GM21529 (cell line): ENCODE data around the gene NARS2.
A peak's percentile ranks its signal among the peaks of the same experiment; 100 is the strongest.
"Not testable (repeated sequence)": the region's sequence is repeated elsewhere in the genome, so short reads cannot be mapped to it uniquely, and the experiment has no call there.

Experiments used
- ATAC-seq: cut with Tn5 transposase; IDR thresholded peaks from one replicate; pipeline ENCODE4 v1.9.1; 2021; ENCODE audit not compliant: unreplicated experiment

The NARS2 gene

GRCh38 chr11:78497293-78497692 is 77.4 kb downstream of the NARS2 start:
- ATAC-seq, result no peak

GRCh38 chr11:78493413-78493975 is 81.2 kb downstream of the NARS2 start:
- ATAC-seq, result no peak

- ATAC-seq, result no peak
Observed at GRCh38 chr11:78492973-78493372, 81.7 kb downstream of the NARS2 start.

GRCh38 chr11:78489184-78489583 is 85.5 kb downstream of the NARS2 start:
- no peak for ATAC-seq

- no peak for ATAC-seq
Observed at GRCh38 chr11:78478536-78478935, 96.1 kb downstream of the NARS2 start.

GRCh38 chr11:78476066-78476465 is 98.6 kb downstream of the NARS2 start:
- ATAC-seq, result no peak

- no peak for ATAC-seq
Observed at GRCh38 chr11:78474451-78474850, 100.2 kb downstream of the NARS2 start.

GRCh38 chr11:78472905-78473304 is 101.8 kb downstream of the NARS2 start:
- no peak for ATAC-seq

GRCh38 chr11:78472382-78472781 is 102.3 kb downstream of the NARS2 start:
- no peak for ATAC-seq

GRCh38 chr11:78470861-78471442 is 103.7 kb downstream of the NARS2 start:
- ATAC-seq, result no peak

- ATAC-seq, result no peak
Observed at GRCh38 chr11:78469896-78470295, 104.8 kb downstream of the NARS2 start.

GRCh38 chr11:78467931-78468330 is 106.7 kb downstream of the NARS2 start:
- ATAC-seq, result no peak

- ATAC-seq, result no peak
Observed at GRCh38 chr11:78467370-78467769, 107.3 kb downstream of the NARS2 start.

- peak; percentile 99 for ATAC-seq
Observed at GRCh38 chr11:78465169-78465942, 109.3 kb downstream of the NARS2 start.

- not testable (repeated sequence) for ATAC-seq
Observed at GRCh38 chr11:78464787-78465168, 109.9 kb downstream of the NARS2 start.

GRCh38 chr11:78460471-78460870 is 114.2 kb downstream of the NARS2 start:
- no peak for ATAC-seq

- no peak for ATAC-seq
Observed at GRCh38 chr11:78459738-78460137, 114.9 kb downstream of the NARS2 start.

GRCh38 chr11:78457448-78457847 is 117.2 kb downstream of the NARS2 start:
- no peak for ATAC-seq

GRCh38 chr11:78453140-78453935 is 121.3 kb downstream of the NARS2 start:
- peak; percentile 73 for ATAC-seq

- ATAC-seq, result no peak
Observed at GRCh38 chr11:78451371-78452150, 123.1 kb downstream of the NARS2 start.

- ATAC-seq, result no peak
Observed at GRCh38 chr11:78450866-78451265, 123.8 kb downstream of the NARS2 start.
